ENCODE measurements around the gene CDH4. TPM values are rescaled to one million over a fixed set of nuclear protein-coding genes. Genes with fewer than 3 reads are reported as not detected.

CDH4 gene
- total RNA-seq, 1 donor from 2014 or later = 8.3 TPM

DNA sequence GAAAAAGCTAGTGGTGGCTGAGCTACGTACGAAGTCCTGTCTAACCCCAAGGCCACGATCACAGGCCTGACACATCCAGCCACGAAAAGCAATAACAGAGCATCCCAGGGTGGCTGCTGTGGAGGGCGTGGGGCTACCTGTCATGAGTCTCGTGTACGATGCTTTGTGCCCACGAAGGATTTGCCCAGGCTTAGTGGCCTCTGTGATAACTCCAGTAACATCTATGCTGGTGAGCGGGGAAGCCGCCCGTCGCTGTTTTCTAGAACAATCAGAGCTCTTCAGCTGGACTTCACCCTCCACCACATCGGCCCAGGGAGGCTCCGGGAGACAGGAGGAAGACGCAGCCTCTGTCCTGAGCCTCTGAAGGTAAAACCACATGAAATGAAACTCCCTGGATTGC is 563.1 kb downstream of the CDH4 start:
- no peak for DNase-seq (ENCODE audit: extremely low spot score, unreplicated experiment)
- TF ChIP-seq CTCF (conservative IDR thresholded peaks at IDR 0.05) = no peak
- no peak overlapping the region for H3K27ac Mint-ChIP-seq
- H3K4me3 Mint-ChIP-seq = no peak overlapping the region
- no peaks in the 10 kb centered on the region for H3K27me3 Mint-ChIP-seq
- no peaks in the 10 kb centered on the region for H3K9me3 Mint-ChIP-seq
- H3K4me1 Mint-ChIP-seq (ENCODE audit: unreplicated experiment) = no peaks in the 10 kb centered on the region
- no peaks in the 10 kb centered on the region for H3K36me3 Mint-ChIP-seq

DNA sequence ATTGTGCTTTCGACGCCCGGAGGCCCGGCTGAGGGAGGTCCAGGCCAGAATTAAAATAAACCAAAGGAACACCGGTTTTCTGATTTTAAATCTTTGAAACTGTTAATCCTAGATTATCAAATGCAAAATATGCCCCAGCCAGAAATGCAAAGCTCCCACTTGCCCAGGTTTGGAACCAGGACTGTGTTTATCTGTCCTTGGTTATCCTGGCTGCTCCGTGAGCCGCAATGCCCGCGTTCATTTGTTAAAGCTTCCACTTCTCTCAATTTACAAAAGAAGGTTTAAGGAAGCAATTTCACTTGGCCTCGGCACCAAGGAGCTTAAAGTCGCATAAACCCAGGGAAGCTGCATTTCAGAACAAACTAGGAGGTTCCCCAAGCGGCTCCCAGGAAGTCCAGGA is 563.6 kb downstream of the CDH4 start:
- Mint-ChIP-seq H3K27me3 (no peaks in the 10 kb centered on the region), H3K36me3 (no peaks in the 10 kb centered on the region), H3K4me1 (ENCODE audit: unreplicated experiment) (no peaks in the 10 kb centered on the region), H3K27ac (no peak overlapping the region), H3K4me3 (no peak overlapping the region), H3K9me3 (no peaks in the 10 kb centered on the region)
- no peak for TF ChIP-seq CTCF (conservative IDR thresholded peaks at IDR 0.05)
- no peak for DNase-seq (ENCODE audit: extremely low spot score, unreplicated experiment)

DNA sequence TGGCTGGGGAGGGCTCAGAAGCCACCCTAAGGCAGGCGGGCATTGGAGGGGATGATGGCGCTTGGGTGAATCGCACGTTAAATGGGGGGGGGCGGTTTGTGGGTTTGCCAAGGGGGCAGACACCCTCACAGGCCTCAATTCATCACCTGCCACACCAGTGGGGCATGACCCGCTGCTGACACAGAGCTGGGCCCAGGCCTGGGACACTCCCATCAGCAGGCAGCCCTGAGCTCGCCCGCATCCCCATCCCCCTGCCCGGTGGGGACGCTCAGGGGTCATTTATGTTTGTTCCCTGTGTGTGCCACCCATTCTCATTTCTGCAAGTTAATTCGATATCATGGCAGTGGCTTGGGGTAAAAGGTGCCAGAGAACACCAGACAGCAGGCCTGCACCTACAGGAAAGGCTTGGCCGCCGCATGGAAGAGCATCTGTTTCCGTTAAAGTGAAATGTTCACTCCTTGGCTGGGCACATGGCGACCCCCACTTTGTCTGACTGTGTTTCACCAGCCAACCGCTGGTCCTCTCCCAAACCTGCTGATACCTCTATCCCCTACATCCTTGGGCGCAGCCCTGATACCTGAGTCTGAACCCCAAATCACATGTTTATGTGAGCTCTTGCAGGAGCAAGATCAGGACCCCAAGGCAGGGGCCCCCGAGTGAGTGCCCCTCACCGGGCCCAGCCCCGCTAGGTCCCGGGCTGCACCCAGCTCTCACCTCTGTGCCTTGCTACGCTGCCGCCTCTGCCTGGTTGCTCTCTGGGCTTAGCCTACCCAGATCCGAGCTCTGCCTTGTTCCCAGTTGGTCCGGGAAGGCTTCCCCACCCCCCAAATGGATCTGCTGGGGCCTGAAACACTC is 564.8 kb downstream of the CDH4 start:
- no peak overlapping the region for H3K4me3 Mint-ChIP-seq
- H3K27me3 Mint-ChIP-seq = no peaks in the 10 kb centered on the region
- no peak for TF ChIP-seq CTCF (conservative IDR thresholded peaks at IDR 0.05)

DNA sequence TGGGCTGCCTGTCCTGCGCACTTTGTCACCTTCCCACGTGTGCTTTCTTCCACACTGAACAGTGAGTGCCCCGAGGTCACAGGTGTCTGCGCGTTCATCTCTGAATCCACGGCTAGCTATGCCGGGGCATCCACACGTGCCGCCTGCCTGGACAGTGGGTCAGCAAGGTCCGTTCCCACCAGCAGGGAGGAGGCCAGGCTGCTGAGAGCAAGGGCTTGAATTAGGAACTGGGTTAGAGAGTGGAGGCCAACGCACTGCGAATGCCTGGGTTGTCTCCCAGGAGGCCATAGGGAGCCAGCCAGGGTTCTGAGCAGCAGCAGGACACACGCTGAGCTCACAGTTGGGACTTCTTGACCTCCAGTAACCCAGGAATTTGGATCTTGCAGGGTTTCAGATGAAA is 565.5 kb downstream of the CDH4 start:
- H3K36me3 Mint-ChIP-seq = no peaks in the 10 kb centered on the region
- no peak overlapping the region for H3K4me3 Mint-ChIP-seq
- H3K9me3 Mint-ChIP-seq = no peaks in the 10 kb centered on the region
- peaks cover 3% of the 10 kb centered on the region for H3K27me3 Mint-ChIP-seq
- H3K4me1 Mint-ChIP-seq (ENCODE audit: unreplicated experiment) = no peaks in the 10 kb centered on the region
- TF ChIP-seq CTCF (conservative IDR thresholded peaks at IDR 0.05) = no peak
- no peak overlapping the region for H3K27ac Mint-ChIP-seq
- no peak for DNase-seq (ENCODE audit: extremely low spot score, unreplicated experiment)

More for the DNA sequence above, 564.8 kb downstream of the CDH4 start:
- no peak for DNase-seq (ENCODE audit: extremely low spot score, unreplicated experiment)
- Mint-ChIP-seq H3K27ac (no peak overlapping the region), H3K4me1 (ENCODE audit: unreplicated experiment) (no peaks in the 10 kb centered on the region), H3K9me3 (no peaks in the 10 kb centered on the region), H3K36me3 (no peaks in the 10 kb centered on the region)

- peaks cover 3% of the 10 kb centered on the region for H3K27me3 Mint-ChIP-seq
- no peak for TF ChIP-seq CTCF (conservative IDR thresholded peaks at IDR 0.05)
- no peaks in the 10 kb centered on the region for H3K36me3 Mint-ChIP-seq
- H3K27ac Mint-ChIP-seq = no peak overlapping the region
- no peak overlapping the region for H3K4me3 Mint-ChIP-seq
- DNase-seq (ENCODE audit: extremely low spot score, unreplicated experiment) = no peak
- no peaks in the 10 kb centered on the region for H3K4me1 Mint-ChIP-seq (ENCODE audit: unreplicated experiment)
- no peaks in the 10 kb centered on the region for H3K9me3 Mint-ChIP-seq
These were observed 566.9 kb downstream of the CDH4 start for GRCh38 chr20:61818746-61819573.
